MM.1S (cell line): ENCODE measurements around the gene VWC2.

Experiments used
- EZH2 ChIP-seq: fragments of 300-600 bp; sonication (generic); optimal IDR thresholded peaks from 2 replicates; pipeline ENCODE3; 2017; ENCODE audit warnings: low read depth, mild to moderate bottlenecking, antibody characterized with exemption, low read length, mixed read lengths
- EZH2phosphoT487 ChIP-seq: fragments of 300-600 bp; sonication (generic); IDR thresholded peaks from 2 replicates; pipeline ENCODE4 v1.6.1; 2018; ENCODE audit warnings: antibody characterized with exemption, low read length
- TF ChIP-seq, protein P1 (sequence below): fragments of 300-600 bp; sonication (generic); IDR thresholded peaks from 2 replicates; pipeline ENCODE4 v1.5.1; 2016; ENCODE audit warnings: antibody characterized with exemption, low read length, mixed read lengths

DNA sequence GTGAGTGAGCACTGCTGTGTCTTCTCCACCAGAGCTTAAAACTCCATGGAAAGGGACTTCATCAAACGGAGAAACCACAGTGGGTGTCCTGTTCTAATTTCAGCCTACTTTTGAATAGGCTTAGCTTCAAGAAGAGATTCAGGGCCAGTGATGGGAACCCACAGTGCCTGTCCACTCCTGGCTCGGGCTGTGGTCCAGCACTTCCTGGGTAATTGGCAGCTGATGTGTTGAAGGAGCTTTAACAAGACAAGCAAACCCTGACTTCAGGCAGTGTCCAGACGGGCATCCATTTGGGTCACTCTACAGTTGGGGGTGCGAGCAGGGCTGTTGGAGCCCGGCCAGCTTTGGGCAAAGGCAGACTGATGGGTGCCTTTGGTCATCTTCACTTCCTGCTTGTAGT lies 14.5 kb downstream of the VWC2 start:
- no peak for TF ChIP-seq EZH2
- TF ChIP-seq, protein P1, sequence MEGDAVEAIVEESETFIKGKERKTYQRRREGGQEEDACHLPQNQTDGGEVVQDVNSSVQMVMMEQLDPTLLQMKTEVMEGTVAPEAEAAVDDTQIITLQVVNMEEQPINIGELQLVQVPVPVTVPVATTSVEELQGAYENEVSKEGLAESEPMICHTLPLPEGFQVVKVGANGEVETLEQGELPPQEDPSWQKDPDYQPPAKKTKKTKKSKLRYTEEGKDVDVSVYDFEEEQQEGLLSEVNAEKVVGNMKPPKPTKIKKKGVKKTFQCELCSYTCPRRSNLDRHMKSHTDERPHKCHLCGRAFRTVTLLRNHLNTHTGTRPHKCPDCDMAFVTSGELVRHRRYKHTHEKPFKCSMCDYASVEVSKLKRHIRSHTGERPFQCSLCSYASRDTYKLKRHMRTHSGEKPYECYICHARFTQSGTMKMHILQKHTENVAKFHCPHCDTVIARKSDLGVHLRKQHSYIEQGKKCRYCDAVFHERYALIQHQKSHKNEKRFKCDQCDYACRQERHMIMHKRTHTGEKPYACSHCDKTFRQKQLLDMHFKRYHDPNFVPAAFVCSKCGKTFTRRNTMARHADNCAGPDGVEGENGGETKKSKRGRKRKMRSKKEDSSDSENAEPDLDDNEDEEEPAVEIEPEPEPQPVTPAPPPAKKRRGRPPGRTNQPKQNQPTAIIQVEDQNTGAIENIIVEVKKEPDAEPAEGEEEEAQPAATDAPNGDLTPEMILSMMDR, result no peak
- TF ChIP-seq EZH2phosphoT487, result no peak
